H1 (cell line): ENCODE data around the gene LAP3. TPM values are rescaled to one million over a fixed set of nuclear protein-coding genes. Genes with fewer than 3 reads are reported as not detected.

Experiments
- CTCF ChIA-PET: fragments of 300-600 bp; sonication (Branson Sonifier 250); formaldehyde crosslinking; loops from one replicate; lab custom pipeline; 2021; ENCODE audit not compliant: partially characterized antibody; lab: Charles Lee
- POLR2A ChIA-PET: fragments of 300-600 bp; sonication (Branson Sonifier 250); formaldehyde crosslinking; loops from one replicate; lab custom pipeline; 2021; ENCODE audit warnings: inconsistent platforms; ENCODE audit not compliant: partially characterized antibody; lab: Charles Lee
- DNase-seq, 2 experiments: peaks; one replicate each; pipeline versions ENCODE4 v3.0.0 to v3.0.0-alpha.2; 2010 to 2022; ENCODE audit warnings: low spot score in 2 of 2, low read depth in 1 of 2, mixed read lengths in 1 of 2
- FAIRE-seq: peaks from 2 replicates; lab custom pipeline; 2011; peaks lifted over from hg19 to GRCh38; lab: Jason Lieb, UNC
- H2AFZ ChIP-seq: 2 replicates; pipeline ENCODE4 v1.8.1; 2012; ENCODE audit warnings: low read length, inconsistent platforms
- H2AK5ac ChIP-seq: 2 replicates; pipeline ENCODE4 v1.6.1; 2013; ENCODE audit warnings: low read depth, low read length
- H2BK120ac ChIP-seq: replicated peaks from 2 replicates; pipeline ENCODE3; 2013; ENCODE audit warnings: low read depth, low read length, inconsistent platforms
- H2BK12ac ChIP-seq: 2 replicates; pipeline ENCODE4 v1.6.1; 2013; ENCODE audit warnings: low read depth, low read length
- H2BK15ac ChIP-seq: 2 replicates; pipeline ENCODE4 v1.6.1; 2013; ENCODE audit warnings: low read length
- H2BK20ac ChIP-seq: 2 replicates; pipeline ENCODE4 v1.6.1; 2013; ENCODE audit warnings: low read length
- H2BK5ac ChIP-seq: 2 replicates; pipeline ENCODE4 v1.6.1; 2013; ENCODE audit warnings: low read depth, low read length
- H3K14ac ChIP-seq: 2 replicates; pipeline ENCODE4 v1.6.1; 2013; ENCODE audit warnings: inconsistent platforms; ENCODE audit not compliant: insufficient read length
- H3K18ac ChIP-seq: 2 replicates; pipeline ENCODE4 v1.6.1; 2013; ENCODE audit warnings: low read length; ENCODE audit errors: extremely low read depth
- H3K23ac ChIP-seq: 2 replicates; pipeline ENCODE4 v1.6.1; 2013; ENCODE audit warnings: inconsistent platforms; ENCODE audit not compliant: insufficient read length
- H3K23me2 ChIP-seq: 2 replicates; pipeline ENCODE4 v1.6.1; 2013; ENCODE audit warnings: low read depth, low read length
- H3K27ac ChIP-seq: 2 replicates; pipeline ENCODE4 v1.6.1; 2011; ENCODE audit warnings: low read depth, low read length, inconsistent platforms
- H3K27me3 ChIP-seq, 4 experiments: replicated peaks in 1 of 4; 1 replicate in 1 of 4; 2 replicates in 3 of 4; pipeline versions ENCODE4 v1.6.1 to v1.8.1; 2011 to 2013; ENCODE audit warnings: low read length in 3 of 4, mild to moderate bottlenecking in 3 of 4, inconsistent platforms in 2 of 4, mixed read lengths in 2 of 4, moderate library complexity in 1 of 4; ENCODE audit not compliant: control insufficient read depth in 3 of 4, insufficient read depth in 3 of 4; ENCODE audit errors: extremely low read depth in 1 of 4
- H3K36me3 ChIP-seq, 4 experiments: 2 replicates each; pipeline versions ENCODE4 v1.6.1 to v1.8.1; 2011 to 2013; ENCODE audit warnings: mild to moderate bottlenecking in 4 of 4, low read length in 3 of 4, moderate library complexity in 2 of 4, control low read depth in 1 of 4, inconsistent platforms in 1 of 4; ENCODE audit not compliant: insufficient read depth in 4 of 4, control insufficient read depth in 2 of 4
- H3K4ac ChIP-seq: replicated peaks from 2 replicates; pipeline ENCODE3; 2013; ENCODE audit warnings: low read length, low read depth, mixed read lengths, inconsistent platforms; ENCODE audit not compliant: insufficient read length
- H3K4me1 ChIP-seq, 4 experiments: replicated peaks in 1 of 4; 1 replicate in 1 of 4; 2 replicates in 3 of 4; pipeline versions ENCODE4 v1.6.1 to v1.8.1; 2011 to 2013; ENCODE audit warnings: low read length in 3 of 4, inconsistent platforms in 2 of 4, mixed read lengths in 1 of 4; ENCODE audit not compliant: insufficient read depth in 4 of 4, control insufficient read depth in 3 of 4
- H3K4me2 ChIP-seq, 2 experiments: 2 replicates each; pipeline versions ENCODE4 v1.6.1 to v1.8.1; 2011 to 2013; ENCODE audit warnings: low read depth in 2 of 2, low read length in 2 of 2, control low read depth in 1 of 2, inconsistent platforms in 1 of 2, mild to moderate bottlenecking in 1 of 2; ENCODE audit not compliant: insufficient read depth in 1 of 2
- H3K4me3 ChIP-seq, 4 experiments: fragments of 200-600, 300-600 bp in 1 of 4; sonication (generic), shearing (Covaris generic), sonication (Bioruptor Twin) in 1 of 4; 2 replicates each; pipeline versions ENCODE4 v1.5.1 to v1.8.1; 2011 to 2016; ENCODE audit warnings: low read length in 4 of 4, low read depth in 3 of 4, control low read depth in 2 of 4, inconsistent platforms in 2 of 4, mild to moderate bottlenecking in 2 of 4, mixed read lengths in 1 of 4, moderate library complexity in 1 of 4; ENCODE audit not compliant: insufficient read depth in 2 of 4; ENCODE audit errors: extremely low read depth in 1 of 4
- H3K56ac ChIP-seq: replicated peaks from 2 replicates; pipeline ENCODE3; 2013; ENCODE audit warnings: low read depth, mild to moderate bottlenecking, mixed read lengths, low read length, inconsistent platforms; ENCODE audit not compliant: insufficient read length
- H3K79me1 ChIP-seq: 2 replicates; pipeline ENCODE4 v1.6.1; 2013; ENCODE audit warnings: low read depth, low read length, control low read depth
- H3K79me2 ChIP-seq, 2 experiments: 2 replicates each; pipeline versions ENCODE4 v1.6.1 to v1.8.1; 2012 to 2013; ENCODE audit warnings: low read length in 2 of 2, mild to moderate bottlenecking in 2 of 2, inconsistent platforms in 1 of 2; ENCODE audit not compliant: insufficient read depth in 2 of 2, control insufficient read depth in 1 of 2
- H3K9ac ChIP-seq, 4 experiments: replicated peaks in 1 of 4; 1 replicate in 1 of 4; 2 replicates in 3 of 4; pipeline versions ENCODE4 v1.6.1 to v1.8.1; 2011 to 2013; ENCODE audit warnings: low read depth in 3 of 4, low read length in 3 of 4, control low read depth in 2 of 4, mild to moderate bottlenecking in 2 of 4, moderate library complexity in 2 of 4, inconsistent platforms in 1 of 4; ENCODE audit errors: extremely low read depth in 1 of 4
- H3K9me3 ChIP-seq, 2 experiments: 2 replicates each; pipeline versions ENCODE4 v1.6.1 to v1.8.1; 2012 to 2013; ENCODE audit warnings: mild to moderate bottlenecking in 2 of 2, moderate library complexity in 2 of 2, control low read depth in 1 of 2, inconsistent platforms in 1 of 2, low read depth in 1 of 2, low read length in 1 of 2, mixed read lengths in 1 of 2; ENCODE audit not compliant: insufficient read depth in 2 of 2
- H4K20me1 ChIP-seq, 2 experiments: replicated peaks in 1 of 2; 2 replicates each; pipeline versions ENCODE3 to v1.8.1; 2011 to 2013; ENCODE audit warnings: inconsistent platforms in 2 of 2, low read length in 2 of 2, mild to moderate bottlenecking in 1 of 2; ENCODE audit not compliant: insufficient read depth in 2 of 2, control insufficient read depth in 1 of 2
- H4K5ac ChIP-seq: 2 replicates; pipeline ENCODE4 v1.6.1; 2013; ENCODE audit warnings: low read length, low read depth, mixed read lengths, inconsistent platforms; ENCODE audit not compliant: insufficient read length
- H4K8ac ChIP-seq: 2 replicates; pipeline ENCODE4 v1.8.0; 2013; ENCODE audit warnings: mild to moderate bottlenecking, moderate library complexity, low read length, inconsistent platforms; ENCODE audit not compliant: insufficient read depth; ENCODE audit errors: extremely low read depth
- H4K91ac ChIP-seq: replicated peaks from 2 replicates; pipeline ENCODE3; 2013; ENCODE audit warnings: low read length, mixed read lengths, inconsistent platforms; ENCODE audit not compliant: insufficient read length
- ATF3 ChIP-seq: IDR thresholded peaks from 2 replicates; pipeline ENCODE4 v1.6.1; 2011; ENCODE audit warnings: low read depth, mild to moderate bottlenecking, low read length; ENCODE audit not compliant: insufficient read depth
- BRCA1 ChIP-seq: IDR thresholded peaks from 2 replicates; pipeline ENCODE4 v1.6.1; 2012; ENCODE audit warnings: low read depth, low read length, improper control_type of control experiment
- CBX5 ChIP-seq: fragments of 300-800, 300-1000 bp; sonication (generic); IDR thresholded peaks from 2 replicates; pipeline ENCODE4 v1.7.1; 2016; ENCODE audit warnings: antibody characterized with exemption, low read length, low read depth
- CBX8 ChIP-seq: fragments of 300-800, 300-1000 bp; sonication (generic); IDR thresholded peaks from 2 replicates; pipeline ENCODE4 v1.7.1; 2016; ENCODE audit warnings: low read depth, low read length, borderline replicate concordance
- EP300 ChIP-seq, 2 experiments: IDR thresholded peaks; 1 replicate in 1 of 2; 2 replicates in 1 of 2; pipeline ENCODE4 v1.6.1; 2011 to 2012; ENCODE audit warnings: low read depth in 2 of 2, low read length in 2 of 2, mild to moderate bottlenecking in 2 of 2, borderline replicate concordance in 1 of 2, inconsistent platforms in 1 of 2, moderate library complexity in 1 of 2
- EZH2 ChIP-seq: fragments of 200-600 bp; sonication (generic); IDR thresholded peaks from 2 replicates; pipeline ENCODE4 v1.7.1; 2012; ENCODE audit warnings: low read depth, mild to moderate bottlenecking, moderate library complexity, low read length, inconsistent platforms; ENCODE audit not compliant: severe bottlenecking
- GABPA ChIP-seq: IDR thresholded peaks from 2 replicates; pipeline ENCODE4 v1.6.1; 2011; ENCODE audit warnings: mild to moderate bottlenecking, low read length, moderate library complexity, borderline replicate concordance; ENCODE audit not compliant: insufficient read depth
- NANOG ChIP-seq: IDR thresholded peaks from 2 replicates; pipeline ENCODE4 v1.6.1; 2011; ENCODE audit warnings: low read length, low read depth, mild to moderate bottlenecking, inconsistent platforms; ENCODE audit not compliant: insufficient read depth, poor library complexity, severe bottlenecking
- PHF8 ChIP-seq: fragments of 200-600 bp; sonication (generic); conservative IDR thresholded peaks from 2 replicates; pipeline ENCODE4 v1.7.1; 2012; ENCODE audit warnings: low read depth, mild to moderate bottlenecking, inconsistent platforms, low read length, moderate library complexity
- POLR2A ChIP-seq, 2 experiments: IDR thresholded peaks; 1 replicate in 1 of 2; 2 replicates in 1 of 2; pipeline ENCODE4 v1.6.1; 2011; ENCODE audit warnings: low read depth in 2 of 2, low read length in 2 of 2, mild to moderate bottlenecking in 2 of 2; ENCODE audit errors: control extremely low read depth in 1 of 2
- SIRT6 ChIP-seq: IDR thresholded peaks from one replicate; pipeline ENCODE4 v1.7.1; 2012; ENCODE audit warnings: low read length, inconsistent platforms
- SP1 ChIP-seq: IDR thresholded peaks from 2 replicates; pipeline ENCODE4 v1.6.1; 2011; ENCODE audit warnings: low read depth, low read length
- SRF ChIP-seq: IDR thresholded peaks from 2 replicates; pipeline ENCODE4 v1.6.1; 2011; ENCODE audit warnings: mild to moderate bottlenecking, low read depth, low read length, moderate library complexity
- TAF1 ChIP-seq: IDR thresholded peaks from 2 replicates; pipeline ENCODE4 v1.6.1; 2011; ENCODE audit warnings: mild to moderate bottlenecking, low read depth, low read length
- TCF12 ChIP-seq: IDR thresholded peaks from 2 replicates; pipeline ENCODE4 v1.6.1; 2011; ENCODE audit warnings: low read depth, mild to moderate bottlenecking, low read length
- WGBS, 2 experiments: shearing (Covaris generic) in 1 of 2; methylation state at CpG; one replicate each; pipeline versions ENCODE4 v1.1.6 to v1.1.7; 2013 to 2015; ENCODE audit warnings: low lambda C conversion rate in 2 of 2, mixed read lengths in 2 of 2, inconsistent platforms in 1 of 2, low coverage in 1 of 2, missing lambda C conversion rate in 1 of 2; ENCODE audit not compliant: insufficient replicate concordance in 2 of 2, insufficient coverage in 1 of 2, insufficient read length in 1 of 2; ENCODE audit errors: extremely low coverage in 1 of 2, missing lambda C conversion rate in 1 of 2; 5-methylcytosine and 5-hydroxymethylcytosine counted together
- polyA plus RNA-seq, 7 experiments: library from polyadenylated mRNA; depleted of rRNA in 3 of 7; stranded (reverse) in 5 of 7; unstranded in 2 of 7; fragments of >200 nt in 5 of 7; fragments of 200-250 nt in 2 of 7; gene quantifications; 1 replicate in 5 of 7; 2 replicates in 1 of 7; 4 replicates in 1 of 7; pipeline versions ENCODE4 v1.2.1 to v1.2.3, GENCODE V29; 2011 to 2013; ENCODE audit warnings: missing spikeins in 2 of 7, mixed read lengths in 2 of 7
- total RNA-seq: library from RNA; stranded (reverse); fragmentation: NEBNext Ultra II Directional; extraction: Animal tissue kit (Norgen Biotek cat#: 25700); gene quantifications from 2 replicates; pipeline ENCODE4 v1.2.1, GENCODE V29; 2021

LAP3 gene
- total and polyA plus RNA-seq, 2 of the 8 experiments (the other 6 are each of a cell fraction or from before 2014, with no cell fraction given): 28.3 to 50.9 TPM

DNA sequence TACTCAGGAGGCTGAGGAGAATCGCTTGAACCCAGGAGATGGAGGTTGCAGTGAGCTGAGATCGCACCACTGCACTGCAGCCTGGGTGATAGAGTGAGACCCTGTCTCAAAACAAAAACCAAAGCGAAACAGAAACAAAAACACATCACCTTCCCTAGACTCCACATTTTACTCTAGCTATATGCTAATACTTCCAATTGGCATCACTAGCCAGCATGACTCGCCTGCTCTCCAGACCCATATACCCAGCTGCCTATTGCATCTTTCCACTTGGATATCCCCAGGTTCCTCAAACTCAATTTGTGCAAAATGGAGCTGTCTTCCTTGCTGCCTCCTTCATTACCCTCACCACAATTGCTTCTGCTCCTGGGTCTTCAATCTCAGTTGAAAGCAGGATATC, 22.4 kb upstream of the LAP3 start:
- no peak overlapping the region for H2BK12ac ChIP-seq
- no peak overlapping the region for H3K56ac ChIP-seq
- no peak overlapping the region for H3K27ac ChIP-seq
- H3K79me2 ChIP-seq: no peaks in the 10 kb centered on the region
- H3K36me3 ChIP-seq: no peaks in the 10 kb centered on the region
- H3K4me2 ChIP-seq: no peak overlapping the region
- H2AK5ac ChIP-seq: no peak overlapping the region
- H3K14ac ChIP-seq: no peak overlapping the region
- H3K4me1 ChIP-seq: no peaks in the 10 kb centered on the region
- no peak overlapping the region for H2BK20ac ChIP-seq
- H4K20me1 ChIP-seq: no peaks in the 10 kb centered on the region
- no peak overlapping the region for H3K9ac ChIP-seq
- no peaks in the 10 kb centered on the region for H3K23me2 ChIP-seq
- H3K18ac ChIP-seq: no peak overlapping the region
- no peak overlapping the region for H3K23ac ChIP-seq
- CTCF ChIA-PET: interaction anchor here (0.5 to 1.6 kb wide), 7 partner anchors 9 to 818 kb away, joined by 3 to 6 read pairs (median 4); no protein-coding TSS in a partner anchor
- H4K91ac ChIP-seq: no peak overlapping the region
- H3K4me3 ChIP-seq: no peak overlapping the region
- POLR2A ChIA-PET: no interaction called here
- DNase-seq (no peak), FAIRE-seq (no peak)
- no peaks in the 10 kb centered on the region for H3K9me3 ChIP-seq
- no peak overlapping the region for H4K5ac ChIP-seq
- no peak overlapping the region for H4K8ac ChIP-seq
- no peak overlapping the region for H2BK15ac ChIP-seq
- no peaks in the 10 kb centered on the region for H3K27me3 ChIP-seq
- H2AFZ ChIP-seq: no peak overlapping the region
- 69% methylated on average over 4 of the region's 4 CpGs; no CpG with 5 or more reads in 1 of the 2 experiments for WGBS, 2 experiments
- no peak overlapping the region for H2BK5ac ChIP-seq
- H2BK120ac ChIP-seq: no peak overlapping the region
- H3K79me1 ChIP-seq: no peaks in the 10 kb centered on the region
- H3K4ac ChIP-seq: no peak overlapping the region
- TF ChIP-seq NANOG (no peak), POLR2A (IDR thresholded peaks at IDR 0.05; ENCODE audit: control extremely low read depth in 1 of 2, low read depth in 2 of 2, low read length in 2 of 2) (no peak), BRCA1 (no peak), SP1 (no peak), TCF12 (no peak), SIRT6 (no peak), PHF8 (no peak), CBX8 (no peak), GABPA (no peak), ATF3 (no peak), TAF1 (no peak), EP300 (IDR thresholded peaks at IDR 0.05; ENCODE audit: borderline replicate concordance in 1 of 2, low read depth in 2 of 2, low read length in 2 of 2) (no peak), CBX5 (no peak), SRF (no peak), EZH2 (no peak)
